Right cardiac atrium (tissue), 5 donors: Measurements from ENCODE around the gene SEC22A. TPM values are rescaled to one million over a fixed set of nuclear protein-coding genes. Genes with fewer than 3 reads are reported as not detected.

Experiments
- ATAC-seq, 2 donors: fragments of 200-7000 bp; cut with Tn5 transposase; one replicate each; pipeline versions ENCODE4 v1.8.0 to v1.9.1; 2020; ENCODE audit warnings: moderate library complexity in 2 of 2, mild to moderate bottlenecking in 1 of 2
- DNase-seq, 3 donors: peaks; one replicate each; pipeline ENCODE4 v3.0.0-alpha.2; 2020
- H3K27ac ChIP-seq: one replicate; pipeline ENCODE4 v1.5.1; 2013; ENCODE audit warnings: mild to moderate bottlenecking, low read length, control low read depth, moderate library complexity
- H3K27me3 ChIP-seq: one replicate; pipeline ENCODE4 v1.6.1; 2013; ENCODE audit not compliant: control insufficient read depth, insufficient read depth
- H3K4me1 ChIP-seq: one replicate; pipeline ENCODE4 v1.6.1; 2013; ENCODE audit warnings: low read length; ENCODE audit not compliant: control insufficient read depth, insufficient read depth
- H3K4me3 ChIP-seq: one replicate; pipeline ENCODE4 v1.5.1; 2013; ENCODE audit warnings: low read length, control low read depth
- H3K9me3 ChIP-seq: one replicate; pipeline ENCODE4 v1.6.1; 2013; ENCODE audit warnings: low read length; ENCODE audit not compliant: control insufficient read depth
- WGBS: extraction: QIAGEN DNeasy Blood & Tissue Kit; methylation state at CpG from one replicate; pipeline ENCODE4 v1.1.7; 2013; 5-methylcytosine and 5-hydroxymethylcytosine counted together
- intact Hi-C, 4 donors: fragments of 100-400 bp; cut with DNase I; formaldehyde crosslinking; loops; one replicate each; pipeline versions ENCODE4 v1.11.0 to v1.14.0; 2022 to 2023
- microRNA-seq, 2 donors: library from miRNA; unstranded; fragments of <30 nt; microRNA quantifications; one replicate each; pipeline ENCODE4 v1.2.0, GENCODE V29; 2020 to 2021
- polyA plus RNA-seq: library from polyadenylated mRNA; stranded (reverse); fragments of 200-250 nt; gene quantifications from one replicate; pipeline ENCODE4 v1.2.3, GENCODE V29; 2013
- total RNA-seq, 4 donors: library from RNA; stranded (reverse); fragmentation: NEBNext Ultra II Directional; extraction: Animal tissue kit (Norgen Biotek cat#: 25700); gene quantifications; one replicate each; pipeline ENCODE4 v1.2.1, GENCODE V29; 2021
- donor health status: healthy with polysubstance abuse.
- donor health status: DM: no; HTN: yes; CAD: no.
- donor health status: DM: no; HTN: no; CAD: no.
- donor health status: DM: no; HTN: yes; CAD: no; lungs with severe emphysema.
- donor health status: DM: yes; HTN: yes; CAD: no.

Gene SEC22A
- total and polyA plus RNA-seq, 5 donors = 7.0 to 16.7 (median 11.8) TPM

DNA sequence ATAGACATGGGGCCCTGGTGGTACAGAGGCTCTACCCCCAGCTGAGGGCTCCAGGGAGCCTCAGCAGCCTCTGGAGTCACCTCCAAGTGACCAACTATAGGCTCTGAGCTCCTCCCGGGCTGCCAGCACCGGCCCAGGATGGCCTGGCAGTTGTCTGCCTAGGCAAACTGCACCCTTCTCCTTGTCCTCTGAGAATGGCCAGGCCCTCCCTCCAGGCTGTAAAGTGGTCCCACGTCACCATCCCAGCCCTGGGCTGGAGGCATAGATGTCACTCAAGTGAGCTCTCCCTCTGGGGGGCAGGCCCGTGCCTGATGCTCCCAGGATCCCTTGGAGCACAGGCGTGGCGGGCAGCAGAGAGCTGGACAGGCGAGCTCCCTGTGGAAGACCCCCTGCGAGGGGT, 120.1 kb downstream of the SEC22A start:
- ATAC-seq = no peak

DNA sequence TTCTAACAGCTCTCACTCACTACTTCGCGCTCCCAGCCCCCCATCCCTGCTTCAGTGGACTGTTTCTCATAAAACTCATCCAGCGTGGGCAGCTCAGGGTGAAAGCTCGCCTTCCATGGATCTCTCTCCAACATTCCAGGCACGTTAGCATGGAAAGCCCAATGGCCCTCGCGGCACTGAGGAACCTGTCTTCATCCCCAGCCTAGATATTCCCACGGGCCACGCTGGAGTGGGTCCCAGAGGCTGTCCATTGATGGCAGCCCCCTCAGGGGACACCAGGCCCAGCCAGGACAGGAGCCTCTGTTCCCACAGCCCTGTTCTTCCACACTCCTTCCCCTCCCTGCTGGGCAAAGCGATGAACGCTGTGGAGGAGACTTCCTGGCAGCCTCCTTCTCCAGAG, 121.1 kb downstream of the SEC22A start:
- intact Hi-C loops = loop anchor here in 1 of 4 donors (10.0 kb wide), 1 partner anchor 232 kb away; no protein-coding TSS in a partner anchor
- Histone ChIP-seq H3K4me1 (no peaks in the 10 kb centered on the region), H3K4me3 (no peak overlapping the region), H3K27me3 (no peaks in the 10 kb centered on the region), H3K9me3 (no peaks in the 10 kb centered on the region), H3K27ac (no peak overlapping the region)
- no peak for DNase-seq
- no peak for ATAC-seq
- 72% methylated on average over 11 of the region's 11 CpGs for WGBS

More for the DNA sequence above, 120.1 kb downstream of the SEC22A start:
- Histone ChIP-seq H3K4me1 (no peaks in the 10 kb centered on the region), H3K27me3 (no peaks in the 10 kb centered on the region), H3K9me3 (no peaks in the 10 kb centered on the region), H3K4me3 (no peak overlapping the region), H3K27ac (no peak overlapping the region)
- no peak for DNase-seq
- WGBS = 81% methylated on average over 8 of the region's 8 CpGs
- intact Hi-C loops = loop anchor here in 1 of 4 donors (10.0 kb wide), 1 partner anchor 233 kb away; no protein-coding TSS in a partner anchor

Small RNAs within 50 kb of the gene (microRNA-seq; reads per million reads assigned to microRNA genes)
- gene MIR7110 = 0 reads per million in 2 donors

Other genes starting within 250 kb of the SEC22A start
- gene SEMA5B, start 174.2 kb upstream of the SEC22A start, total RNA-seq = 1 to 10 TPM in 3 of 4 donors, under 1 TPM in 1; 0.72 to 4.9 (median 3.1) TPM
- gene SEMA5B, start 174.2 kb upstream of the SEC22A start, polyA plus RNA-seq = 3.3 TPM
- gene PDIA5, start 134.9 kb upstream of the SEC22A start, total RNA-seq = 10 to 100 TPM in 2 of 4 donors, 1 to 10 TPM in 2; 8.8 to 11.1 (median 9.9) TPM
- gene PDIA5, start 134.9 kb upstream of the SEC22A start, polyA plus RNA-seq = 8.3 TPM
- gene ADCY5, start 247.1 kb downstream of the SEC22A start, total RNA-seq = 100 to 1,000 TPM; 125 to 220 (median 210) TPM
- 90.4 TPM for gene ADCY5, start 247.1 kb downstream of the SEC22A start, polyA plus RNA-seq